Right cardiac atrium (tissue), 5 donors: ENCODE results near the gene TMBIM6. TPM values are rescaled to one million over a fixed set of nuclear protein-coding genes. Genes with fewer than 3 reads are reported as not detected.
"Not testable (repeated sequence)": the region's sequence is repeated elsewhere in the genome, so short reads cannot be mapped to it uniquely, and the experiment has no call there.

Source experiments
- ATAC-seq, 2 donors: fragments of 200-7000 bp; cut with Tn5 transposase; one replicate each; pipeline versions ENCODE4 v1.8.0 to v1.9.1; 2020; ENCODE audit warnings: moderate library complexity in 2 of 2, mild to moderate bottlenecking in 1 of 2
- DNase-seq, 3 donors: peaks; one replicate each; pipeline ENCODE4 v3.0.0-alpha.2; 2020
- H3K27ac ChIP-seq: one replicate; pipeline ENCODE4 v1.5.1; 2013; ENCODE audit warnings: mild to moderate bottlenecking, low read length, control low read depth, moderate library complexity
- H3K27me3 ChIP-seq: one replicate; pipeline ENCODE4 v1.6.1; 2013; ENCODE audit not compliant: control insufficient read depth, insufficient read depth
- H3K4me1 ChIP-seq: one replicate; pipeline ENCODE4 v1.6.1; 2013; ENCODE audit warnings: low read length; ENCODE audit not compliant: control insufficient read depth, insufficient read depth
- H3K4me3 ChIP-seq: one replicate; pipeline ENCODE4 v1.5.1; 2013; ENCODE audit warnings: low read length, control low read depth
- H3K9me3 ChIP-seq: one replicate; pipeline ENCODE4 v1.6.1; 2013; ENCODE audit warnings: low read length; ENCODE audit not compliant: control insufficient read depth
- WGBS: extraction: QIAGEN DNeasy Blood & Tissue Kit; methylation state at CpG from one replicate; pipeline ENCODE4 v1.1.7; 2013; 5-methylcytosine and 5-hydroxymethylcytosine counted together
- intact Hi-C, 4 donors: fragments of 100-400 bp; cut with DNase I; formaldehyde crosslinking; loops; one replicate each; pipeline versions ENCODE4 v1.11.0 to v1.14.0; 2022 to 2023
- polyA plus RNA-seq: library from polyadenylated mRNA; stranded (reverse); fragments of 200-250 nt; gene quantifications from one replicate; pipeline ENCODE4 v1.2.3, GENCODE V29; 2013
- total RNA-seq, 4 donors: library from RNA; stranded (reverse); fragmentation: NEBNext Ultra II Directional; extraction: Animal tissue kit (Norgen Biotek cat#: 25700); gene quantifications; one replicate each; pipeline ENCODE4 v1.2.1, GENCODE V29; 2021
- donor health status: healthy with polysubstance abuse.
- donor health status: DM: no; HTN: yes; CAD: no.
- donor health status: DM: no; HTN: no; CAD: no.
- donor health status: DM: no; HTN: yes; CAD: no; lungs with severe emphysema.
- donor health status: DM: yes; HTN: yes; CAD: no.

The TMBIM6 gene
- total and polyA plus RNA-seq, 5 donors, result 159 to 254 (median 243) TPM

GRCh38 chr12:49750027-49750995 is 9.0 kb downstream of the TMBIM6 start:
- Histone ChIP-seq H3K27me3 (no peaks in the 10 kb centered on the region), H3K27ac (no peak overlapping the region), H3K4me1 (peaks cover 11% of the 10 kb centered on the region), H3K4me3 (no peak overlapping the region), H3K9me3 (no peaks in the 10 kb centered on the region)
- ATAC-seq (peak; percentile 41 to 47), DNase-seq (no peak)
- intact Hi-C loops, result no loop called here
- 63% methylated on average over 8 of the region's 8 CpGs for WGBS

GRCh38 chr12:49750996-49751393 is 9.6 kb downstream of the TMBIM6 start:
- DNase-seq (no peak), ATAC-seq (no peak)
- H3K4me3 ChIP-seq, result no peak overlapping the region
- no peaks in the 10 kb centered on the region for H3K27me3 ChIP-seq
- peaks cover 11% of the 10 kb centered on the region for H3K4me1 ChIP-seq
- H3K27ac ChIP-seq, result no peak overlapping the region
- H3K9me3 ChIP-seq, result no peaks in the 10 kb centered on the region
- intact Hi-C loops, result no loop called here
- 18% methylated on average over 1 of the region's 1 CpG for WGBS

GRCh38 chr12:49761677-49762467 is 20.5 kb downstream of the TMBIM6 start:
- Histone ChIP-seq H3K9me3 (no peaks in the 10 kb centered on the region), H3K4me3 (no peak overlapping the region), H3K4me1 (no peaks in the 10 kb centered on the region), H3K27me3 (no peaks in the 10 kb centered on the region), H3K27ac (no peak overlapping the region)
- WGBS, result 83% methylated on average over 4 of the region's 4 CpGs
- intact Hi-C loops, result no loop called here
- no peak for ATAC-seq
- DNase-seq, result no peak

DNA sequence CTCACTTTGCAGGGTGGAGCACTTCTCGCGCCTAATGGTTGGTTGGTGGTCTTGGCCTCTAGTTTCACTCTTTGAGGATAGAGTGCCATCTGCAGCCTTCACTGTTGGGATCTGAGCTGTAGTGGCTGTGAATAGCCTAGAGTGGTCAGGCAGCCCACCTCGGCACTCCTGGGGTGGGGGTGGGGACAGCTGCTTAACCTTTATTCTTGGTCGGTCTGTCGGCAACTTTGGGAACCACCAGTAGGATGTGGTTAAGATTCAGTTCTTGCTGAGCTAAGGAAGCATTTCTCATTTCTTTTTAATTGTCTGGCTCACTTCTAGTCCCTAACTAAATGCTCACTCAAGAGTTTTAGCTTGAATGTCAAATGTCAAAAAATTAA is 21.1 kb downstream of the TMBIM6 start:
- no peak for DNase-seq
- no peak for ATAC-seq
- Histone ChIP-seq H3K4me3 (no peak overlapping the region), H3K9me3 (no peaks in the 10 kb centered on the region), H3K27me3 (no peaks in the 10 kb centered on the region), H3K27ac (no peak overlapping the region), H3K4me1 (no peaks in the 10 kb centered on the region)
- WGBS, result 80% methylated on average over 5 of the region's 5 CpGs
- intact Hi-C loops, result no loop called here

DNA sequence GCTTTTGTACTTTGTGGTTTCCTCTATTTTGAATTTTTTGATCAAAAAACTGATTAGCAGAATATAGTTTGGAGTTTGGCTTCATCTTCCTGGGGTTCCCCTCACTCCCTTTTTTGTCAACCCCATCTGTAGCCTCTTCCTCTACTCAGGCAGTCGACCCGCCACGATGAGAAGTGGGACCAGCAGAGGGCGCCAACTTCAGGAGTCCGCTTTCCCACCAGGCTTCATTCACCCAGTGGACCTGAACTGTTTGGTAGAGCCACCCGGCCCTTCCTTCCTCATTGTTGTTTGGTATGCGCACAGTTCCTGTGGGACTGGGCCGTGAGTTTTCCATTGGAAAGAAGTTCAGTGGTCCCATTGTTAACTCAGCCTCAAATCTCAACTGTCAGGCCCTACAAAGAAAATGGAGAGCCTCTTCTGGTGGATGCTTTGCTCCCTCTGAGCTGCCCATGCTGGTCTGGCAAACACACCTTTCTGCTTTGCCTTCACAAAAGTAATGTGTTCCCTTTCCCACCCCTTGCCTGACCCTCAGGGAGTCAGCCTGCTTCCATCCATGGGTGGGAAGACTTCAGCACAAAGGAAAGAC is 21.7 kb downstream of the TMBIM6 start:
- no peaks in the 10 kb centered on the region for H3K4me1 ChIP-seq
- WGBS, result 18% methylated on average over 8 of the region's 8 CpGs

DNA sequence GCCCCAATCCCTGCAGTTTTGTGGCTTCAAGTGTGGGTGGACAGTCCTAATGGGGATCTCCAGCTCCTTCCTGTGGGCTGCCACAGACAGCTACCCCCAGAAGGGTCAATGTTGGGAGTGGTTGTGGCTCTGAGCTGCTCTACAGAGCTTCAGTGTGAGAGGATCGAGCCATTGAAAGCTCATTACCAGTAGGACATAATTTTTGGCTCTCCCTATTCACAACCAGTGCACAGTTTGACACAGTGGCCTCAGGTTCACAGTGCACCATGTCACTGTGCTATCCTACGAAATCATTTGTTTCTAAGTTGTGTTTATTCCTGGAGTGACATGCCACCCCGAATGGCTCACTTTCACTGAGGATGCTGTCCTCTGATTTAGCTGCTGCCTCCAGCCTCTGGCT is 22.8 kb downstream of the TMBIM6 start:
- 62% methylated on average over 3 of the region's 3 CpGs for WGBS
- H3K4me3 ChIP-seq, result no peak overlapping the region
- no peaks in the 10 kb centered on the region for H3K9me3 ChIP-seq
- DNase-seq (no peak), ATAC-seq (peak in 1 of 2 donors; percentile 13)
- H3K27ac ChIP-seq, result no peak overlapping the region
- no peaks in the 10 kb centered on the region for H3K4me1 ChIP-seq
- H3K27me3 ChIP-seq, result no peaks in the 10 kb centered on the region
- intact Hi-C loops, result no loop called here

More for the DNA sequence above, 21.7 kb downstream of the TMBIM6 start:
- intact Hi-C loops, result no loop called here
- H3K9me3 ChIP-seq, result no peaks in the 10 kb centered on the region
- ATAC-seq (peak; percentile 59 to 78), DNase-seq (peak; percentile 71 to 91 (median 87))
- H3K27ac ChIP-seq, result no peak overlapping the region
- no peaks in the 10 kb centered on the region for H3K27me3 ChIP-seq
- H3K4me3 ChIP-seq, result no peak overlapping the region

DNA sequence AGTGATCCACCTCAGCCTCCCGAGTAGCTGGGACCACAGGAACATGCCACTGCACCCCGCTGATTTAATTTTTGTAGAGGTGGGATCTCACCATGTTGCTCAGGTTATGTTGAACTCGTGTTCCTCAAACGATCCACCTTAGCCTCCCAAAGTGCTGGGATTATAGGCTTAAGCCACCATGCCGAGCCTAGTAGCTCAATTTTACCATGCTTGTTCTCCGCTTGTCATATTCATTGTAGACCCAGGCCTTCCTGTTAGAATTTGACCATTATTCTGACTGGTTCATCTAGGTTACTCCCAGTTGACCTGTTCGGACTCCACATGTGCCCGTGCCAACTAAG is 24.7 kb downstream of the TMBIM6 start:
- DNase-seq, result no peak
- intact Hi-C loops, result no loop called here

GRCh38 chr12:49767333-49767732 is 26.0 kb downstream of the TMBIM6 start:
- 79% methylated on average over 4 of the region's 4 CpGs for WGBS
- H3K27ac ChIP-seq, result no peak overlapping the region
- H3K4me1 ChIP-seq, result no peaks in the 10 kb centered on the region
- no peak overlapping the region for H3K4me3 ChIP-seq
- intact Hi-C loops, result no loop called here
- H3K27me3 ChIP-seq, result no peaks in the 10 kb centered on the region
- DNase-seq, result no peak
- no peaks in the 10 kb centered on the region for H3K9me3 ChIP-seq
- no peak for ATAC-seq

More for the DNA sequence above, 24.7 kb downstream of the TMBIM6 start:
- H3K4me1 ChIP-seq, result no peaks in the 10 kb centered on the region
- H3K4me3 ChIP-seq, result no peak overlapping the region
- H3K27me3 ChIP-seq, result no peaks in the 10 kb centered on the region
- WGBS, result 85% methylated on average over 8 of the region's 8 CpGs
- no peaks in the 10 kb centered on the region for H3K9me3 ChIP-seq
- no peak overlapping the region for H3K27ac ChIP-seq
- ATAC-seq, result no peak

- H3K9me3 ChIP-seq, DNase-seq, H3K27ac ChIP-seq, H3K27me3 ChIP-seq, ATAC-seq, H3K4me1 ChIP-seq, H3K4me3 ChIP-seq: not testable (repeated sequence)
- intact Hi-C loops, result loop anchor here in 2 of 4 donors (10.0 kb wide), 2 partner anchors 192 to 282 kb away; partner anchors contain the start of genes AQP5 (in 1 of the 2) and ASIC1 (in 1 of the 2)
- 80% methylated on average over 6 of the region's 7 CpGs for WGBS
Measured at GRCh38 chr12:49773102-49773501, 31.7 kb downstream of the TMBIM6 start.

DNA sequence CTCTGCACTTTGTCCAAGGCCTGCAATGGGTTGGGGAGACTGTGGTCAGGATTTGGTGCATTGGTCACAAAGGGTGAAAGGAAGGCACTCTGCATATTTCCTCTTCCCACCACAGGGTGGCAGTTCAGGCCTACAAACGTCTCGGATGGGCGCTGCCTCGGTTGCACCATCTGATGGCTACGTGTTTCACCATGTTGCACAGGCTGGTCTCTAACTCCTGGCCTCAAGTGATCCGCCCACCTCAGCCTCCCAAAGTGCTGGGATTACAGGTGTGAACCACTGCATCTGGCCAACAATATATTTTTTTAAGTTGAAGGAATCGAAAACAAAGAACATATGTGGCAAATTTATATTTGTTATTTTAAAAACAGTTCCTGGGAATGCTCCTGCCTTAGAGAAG is 35.1 kb downstream of the TMBIM6 start:
- ATAC-seq (peak; percentile 90), DNase-seq (peak; percentile 75 to 89 (median 84))
- H3K9me3 ChIP-seq, result no peaks in the 10 kb centered on the region
- no peaks in the 10 kb centered on the region for H3K27me3 ChIP-seq
- H3K4me1 ChIP-seq, result no peaks in the 10 kb centered on the region
- intact Hi-C loops, result loop anchor here (2.0 to 10.0 kb wide), 7 partner anchors 56 to 296 kb away; partner anchors contain the start of genes AQP5 (in 1 of the 4), ASIC1 (in 1 of the 4) and BCDIN3D (in 1 of the 4)
- 11% methylated on average over 7 of the region's 7 CpGs for WGBS
- no peak overlapping the region for H3K27ac ChIP-seq
- H3K4me3 ChIP-seq, result no peak overlapping the region
